ENCODE measurements around the gene MAPK12.

The MAPK12 gene

DNA sequence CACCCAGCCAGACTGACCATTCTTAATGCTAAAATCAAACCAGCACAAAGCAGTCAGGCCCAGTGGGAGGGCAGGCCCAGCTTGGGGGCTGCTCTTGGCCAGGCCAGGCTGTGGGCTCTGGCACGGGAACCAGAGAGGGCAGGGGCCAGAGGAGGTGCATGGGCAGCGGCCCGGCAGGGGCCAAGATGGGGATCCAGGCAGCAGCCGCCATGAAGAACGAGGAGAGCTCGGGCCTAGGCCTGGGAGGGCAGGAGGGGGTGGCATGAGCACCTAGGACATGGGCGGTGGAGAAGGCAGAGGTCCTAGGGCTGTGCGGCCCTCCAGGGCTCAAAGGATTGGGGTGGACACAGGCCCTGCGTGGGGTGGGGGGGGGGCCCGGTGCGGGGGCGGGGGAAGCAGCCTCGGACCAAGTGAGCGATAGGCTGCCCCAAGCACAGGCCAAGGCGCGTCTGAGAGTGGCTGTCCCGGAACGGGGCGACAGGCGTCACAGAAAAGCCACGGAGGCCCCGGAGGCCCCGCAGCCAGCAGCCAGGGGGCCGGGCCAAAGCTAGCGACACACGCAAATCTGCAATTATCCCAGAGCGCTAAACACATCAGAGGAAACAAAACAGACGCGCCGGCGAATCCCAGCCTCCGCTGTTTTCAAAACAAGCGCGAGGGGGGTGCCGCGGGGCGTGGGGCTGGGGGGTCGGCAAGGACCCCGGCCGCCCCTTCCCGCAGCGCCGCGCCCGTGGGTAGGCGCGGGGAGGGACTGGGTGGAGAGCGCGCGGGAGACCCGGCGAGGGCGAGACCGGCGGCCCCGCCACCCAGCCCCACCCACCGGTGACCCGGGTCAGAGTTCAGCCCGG, 37.7 kb upstream of the MAPK12 start:
- no peak for DNase-seq

DNA sequence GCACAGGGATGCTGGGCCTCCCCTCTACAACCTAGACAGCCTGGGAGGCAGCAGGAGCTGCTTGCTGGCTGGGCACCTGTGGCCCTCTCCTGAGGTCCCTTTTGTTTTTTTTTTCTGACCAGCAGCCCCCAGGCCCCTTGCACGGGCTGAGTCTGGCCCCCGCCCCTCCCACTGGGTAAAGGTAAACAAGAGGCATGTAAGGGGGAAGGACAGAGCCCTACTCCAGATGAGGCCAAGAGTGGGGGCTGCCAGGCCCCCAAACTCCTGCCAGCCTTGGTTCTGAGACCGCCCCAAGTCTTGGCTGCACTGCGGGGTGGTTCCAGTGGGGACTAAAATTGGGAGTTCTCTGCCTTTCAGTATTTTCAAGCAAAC, 36.8 kb upstream of the MAPK12 start:
- no peak for DNase-seq

DNA sequence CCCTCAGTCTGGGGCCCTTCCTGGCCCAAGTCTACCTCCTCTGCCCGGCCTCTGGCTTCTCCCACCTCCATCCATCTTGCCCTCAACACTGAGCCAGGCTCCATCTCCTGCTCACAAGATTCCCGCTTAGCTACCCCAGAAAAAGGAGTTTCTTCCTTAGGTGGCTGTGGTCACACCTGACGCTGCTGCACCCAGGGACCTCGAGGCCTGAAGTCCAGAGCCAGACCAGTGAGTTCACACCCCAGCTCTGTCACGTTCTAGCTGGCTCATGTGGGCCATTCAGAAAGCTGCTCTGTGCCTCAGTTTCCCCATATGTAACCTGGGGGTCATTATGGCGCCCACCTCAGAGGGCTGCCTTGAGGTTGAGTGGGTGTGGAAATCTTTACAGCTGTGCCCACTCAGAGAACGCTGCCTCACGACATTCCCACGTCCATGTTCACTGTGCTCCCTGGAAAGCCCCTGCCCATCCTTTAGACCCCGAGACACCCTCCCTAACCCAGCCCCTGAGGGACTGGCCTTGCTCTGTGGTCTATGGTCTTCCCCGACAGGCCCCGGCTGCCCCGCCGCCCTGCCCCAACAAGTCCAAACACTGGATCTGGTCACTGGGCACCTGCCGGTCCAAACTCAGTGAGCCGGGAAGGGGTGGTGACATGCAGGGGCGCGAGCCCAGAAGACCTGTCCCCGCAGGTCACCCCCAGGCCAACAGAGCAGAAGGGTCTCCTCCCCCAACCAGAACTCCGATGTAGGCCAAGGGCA, 36.2 kb upstream of the MAPK12 start:
- no peak for DNase-seq

DNA sequence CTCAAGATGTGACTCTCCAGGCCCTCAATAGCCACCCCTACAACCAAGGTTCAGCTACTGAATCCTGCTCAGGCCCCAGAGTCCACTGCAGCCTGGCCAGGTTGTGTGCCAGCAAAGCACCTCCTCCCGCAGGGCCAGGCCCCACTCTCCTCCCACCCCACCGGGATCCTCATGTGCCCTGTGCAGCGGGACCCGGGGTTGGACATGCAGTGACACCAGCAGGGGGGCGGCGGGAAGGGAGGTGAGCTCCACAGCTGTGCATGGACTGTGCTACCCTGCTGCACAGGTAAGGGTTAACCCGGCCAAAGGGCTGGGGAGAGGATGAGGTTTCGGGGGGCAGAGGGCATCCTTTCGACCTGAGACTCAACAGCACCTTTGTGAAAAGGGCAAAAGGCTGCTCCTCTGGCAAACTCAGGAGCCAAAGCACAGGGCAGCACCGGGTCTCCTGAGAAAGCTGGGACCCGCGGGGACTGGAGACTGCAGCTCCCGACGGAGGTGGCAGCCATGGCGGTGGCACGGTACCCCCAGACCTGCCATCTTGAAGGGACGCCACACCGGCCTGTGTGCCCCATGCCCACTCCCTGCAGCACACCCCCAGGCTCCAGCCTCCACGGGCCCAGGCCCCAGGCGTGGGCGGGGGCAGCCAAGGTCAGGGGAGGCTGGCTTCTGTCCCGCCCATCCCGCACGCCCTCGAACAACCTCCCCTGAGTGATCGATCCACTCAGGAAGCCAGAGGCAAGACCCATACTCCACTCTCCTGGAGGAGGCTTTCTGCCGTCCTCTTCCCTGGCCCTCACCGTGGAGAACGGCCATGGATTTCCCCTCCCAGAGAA, 35.4 kb upstream of the MAPK12 start:
- no peak for DNase-seq

DNA sequence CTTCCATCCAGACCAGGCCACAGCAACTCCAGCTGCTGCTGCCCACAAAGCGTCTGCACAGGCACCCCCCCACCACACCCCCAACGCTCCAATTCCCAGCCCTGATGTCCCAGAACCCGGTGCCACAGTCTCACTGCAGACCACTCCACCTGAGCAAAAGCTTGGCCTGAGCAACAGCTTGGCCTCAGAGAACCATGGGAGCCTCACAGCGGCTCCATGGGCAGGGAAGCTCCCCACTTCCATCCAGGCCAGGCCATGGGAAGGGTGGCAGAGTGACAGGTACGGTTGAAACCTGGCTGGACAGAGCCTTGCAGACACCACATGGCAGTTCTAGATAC, 32.8 kb upstream of the MAPK12 start:
- DNase-seq = no peak

DNA sequence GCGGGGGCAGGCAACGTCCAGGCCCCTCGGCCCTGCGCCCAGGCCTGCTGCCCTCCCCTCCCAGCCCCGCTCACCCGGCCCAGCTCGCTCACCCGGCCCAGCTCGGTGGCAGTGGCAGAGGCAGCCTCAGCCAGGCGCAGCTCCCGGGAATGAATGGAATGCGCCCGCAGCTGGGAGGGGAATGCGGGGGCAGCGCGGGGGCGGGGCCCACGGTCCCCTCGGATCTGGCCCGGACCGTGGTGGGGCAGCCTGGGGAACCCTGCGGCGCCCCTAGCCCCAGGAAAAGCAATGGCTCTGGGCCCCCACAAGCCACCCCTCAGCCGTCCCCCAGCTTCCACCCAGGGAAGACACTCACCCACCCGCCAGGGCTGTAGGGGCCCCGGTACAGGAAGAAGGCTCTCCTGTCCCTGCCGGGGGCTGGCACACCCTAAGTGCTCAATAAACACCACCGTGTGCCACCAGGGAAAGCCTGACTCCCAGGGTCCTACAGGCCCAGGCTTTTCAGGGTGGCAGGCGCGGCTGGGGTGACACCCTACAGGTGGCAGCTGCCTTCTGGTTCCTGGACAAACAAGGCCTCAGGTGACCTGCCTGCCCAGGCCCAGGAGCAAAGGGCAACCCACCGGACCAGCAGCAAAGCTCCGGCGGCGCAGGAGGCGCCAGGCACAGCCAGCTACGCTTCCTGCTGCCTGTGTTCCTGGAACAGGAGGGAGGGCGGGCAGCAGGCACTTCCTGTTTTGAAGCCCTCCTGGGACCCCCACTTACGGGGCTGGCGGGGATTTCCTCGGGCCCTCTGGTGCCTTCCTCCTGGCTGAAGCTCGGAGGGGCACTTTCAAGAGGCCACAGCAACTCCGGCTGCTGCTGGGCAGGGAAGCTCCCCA, 32.2 kb upstream of the MAPK12 start:
- DNase-seq = no peak

DNA sequence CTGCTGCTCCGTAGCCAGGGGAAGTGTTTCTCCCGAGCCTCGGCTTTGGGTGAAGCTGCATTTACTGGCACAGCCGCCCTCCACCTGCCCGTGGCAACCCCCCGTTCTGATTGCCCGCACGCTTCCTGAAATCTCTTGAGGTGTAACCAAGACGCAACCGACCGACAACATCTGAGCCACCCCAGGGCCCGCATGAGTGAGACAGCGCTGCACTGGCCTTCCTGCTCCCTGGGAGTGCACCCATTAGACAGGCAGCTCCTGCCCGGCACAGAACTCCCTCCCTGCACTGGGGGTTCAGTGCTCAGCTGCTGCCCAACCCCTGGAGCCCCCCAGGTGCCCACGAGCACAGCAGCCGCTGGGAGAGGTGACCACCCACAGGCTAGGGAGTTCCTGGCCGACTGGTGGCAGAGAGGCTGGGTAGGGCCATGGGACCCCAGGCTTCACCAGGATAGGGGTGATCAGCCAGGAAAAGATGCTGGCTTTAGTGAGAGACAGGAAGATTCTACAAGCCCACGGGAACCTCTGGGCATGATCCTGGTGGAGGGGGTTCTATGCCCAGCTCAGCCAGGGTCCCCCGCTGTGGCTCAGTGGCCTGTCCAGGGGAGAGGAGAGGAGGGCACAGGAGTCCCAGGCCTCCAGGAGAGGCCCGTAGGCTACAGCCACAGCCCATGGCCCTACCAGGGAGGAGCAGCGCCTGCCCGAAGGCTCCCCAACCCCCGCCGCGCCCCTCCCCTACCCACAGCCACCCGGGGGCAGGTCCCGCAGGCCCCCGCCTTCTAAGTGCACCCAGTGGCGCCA, 31.4 kb upstream of the MAPK12 start:
- DNase-seq = no peak

DNA sequence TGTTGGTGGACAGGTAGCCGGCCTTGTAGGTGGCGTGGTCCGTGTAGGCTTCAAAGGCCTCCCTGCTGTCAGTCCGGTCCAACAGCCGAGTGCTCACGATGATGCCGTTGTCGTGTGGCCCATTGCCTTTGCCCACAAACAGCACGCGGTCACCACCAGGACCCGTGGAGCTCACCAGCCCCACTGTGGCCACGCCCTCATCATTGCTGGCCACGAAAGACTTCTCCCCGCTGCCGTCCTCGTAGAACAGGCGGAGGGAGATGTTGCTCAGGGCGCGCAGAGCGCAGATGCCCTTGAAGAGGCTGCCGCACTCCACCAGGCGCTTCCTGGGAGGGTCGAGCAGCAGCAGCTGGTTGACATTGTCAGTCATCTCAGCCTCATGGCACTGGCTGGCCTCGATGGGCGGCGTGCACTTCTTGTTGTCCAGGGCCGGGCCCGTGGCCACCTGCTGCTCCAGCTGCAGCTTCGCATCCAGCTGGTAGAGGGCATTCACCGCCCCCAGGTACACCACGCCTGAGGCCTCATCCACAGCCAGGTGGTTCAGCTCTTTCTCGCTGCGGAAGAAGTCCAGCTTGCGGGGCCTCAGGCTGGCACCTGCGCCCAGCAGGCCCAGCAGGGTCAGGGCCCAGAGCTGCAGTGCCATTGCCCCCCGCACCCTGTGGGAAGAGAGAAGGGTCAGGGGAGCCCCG, 28.6 kb upstream of the MAPK12 start:
- DNase-seq = no peak

DNA sequence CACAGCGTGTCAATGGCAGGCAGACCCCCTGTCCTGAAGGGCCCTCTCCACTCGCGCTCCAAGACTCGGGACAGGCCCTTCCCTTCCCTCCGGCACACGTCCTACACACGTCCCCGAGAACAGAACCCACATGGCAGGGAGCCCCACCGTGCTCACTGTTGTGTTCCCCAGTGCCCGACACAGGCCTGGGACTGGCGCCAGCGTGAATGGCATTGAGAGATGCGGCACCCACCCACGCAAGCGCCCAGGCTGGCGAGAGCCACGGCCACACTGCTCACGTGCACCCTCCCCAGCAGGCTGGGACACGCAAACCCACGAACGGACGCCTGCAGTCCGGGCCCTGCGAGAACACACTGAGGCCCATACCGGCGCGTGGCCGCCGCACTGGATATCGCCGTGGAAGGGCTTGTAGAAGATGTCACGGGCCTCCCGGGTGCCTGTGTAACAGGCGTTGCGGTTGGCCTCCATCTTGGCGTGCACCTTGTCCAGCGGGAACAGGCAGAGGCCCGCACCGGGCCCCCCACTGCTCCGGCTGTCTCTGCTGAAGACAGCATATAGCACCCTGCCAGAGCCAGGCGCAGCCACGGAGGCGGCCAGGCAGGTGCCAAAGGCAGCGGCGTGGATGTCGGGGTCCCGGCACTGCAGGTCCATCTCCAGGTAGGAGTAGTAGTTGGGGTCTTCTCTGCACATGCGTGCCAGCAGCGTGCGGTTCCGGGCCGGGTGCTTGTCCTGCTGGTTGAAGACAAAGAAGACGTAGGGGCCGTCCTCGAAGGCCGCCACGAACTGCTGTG, 27.9 kb upstream of the MAPK12 start:
- no peak for DNase-seq

DNA sequence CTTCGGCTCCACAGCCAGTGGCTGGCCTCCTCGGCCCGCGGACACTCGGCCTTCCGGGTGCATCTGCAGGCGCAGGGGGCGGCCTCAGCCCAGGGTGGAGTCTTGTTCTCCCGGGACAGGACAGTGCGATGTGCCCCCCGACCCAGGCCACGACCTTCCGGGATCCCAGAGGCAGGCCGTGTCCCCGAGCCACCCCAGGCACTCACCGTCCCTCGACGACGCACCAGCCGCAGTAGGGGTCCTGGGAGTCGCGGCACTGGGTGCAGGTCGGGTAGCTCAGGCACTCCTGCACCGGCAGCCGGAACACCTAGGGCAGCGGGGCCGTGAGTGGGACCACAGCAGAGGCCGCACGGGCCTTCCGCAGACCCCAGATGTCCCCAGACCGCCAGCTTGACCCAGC, 26.2 kb upstream of the MAPK12 start:
- DNase-seq = no peak

DNA sequence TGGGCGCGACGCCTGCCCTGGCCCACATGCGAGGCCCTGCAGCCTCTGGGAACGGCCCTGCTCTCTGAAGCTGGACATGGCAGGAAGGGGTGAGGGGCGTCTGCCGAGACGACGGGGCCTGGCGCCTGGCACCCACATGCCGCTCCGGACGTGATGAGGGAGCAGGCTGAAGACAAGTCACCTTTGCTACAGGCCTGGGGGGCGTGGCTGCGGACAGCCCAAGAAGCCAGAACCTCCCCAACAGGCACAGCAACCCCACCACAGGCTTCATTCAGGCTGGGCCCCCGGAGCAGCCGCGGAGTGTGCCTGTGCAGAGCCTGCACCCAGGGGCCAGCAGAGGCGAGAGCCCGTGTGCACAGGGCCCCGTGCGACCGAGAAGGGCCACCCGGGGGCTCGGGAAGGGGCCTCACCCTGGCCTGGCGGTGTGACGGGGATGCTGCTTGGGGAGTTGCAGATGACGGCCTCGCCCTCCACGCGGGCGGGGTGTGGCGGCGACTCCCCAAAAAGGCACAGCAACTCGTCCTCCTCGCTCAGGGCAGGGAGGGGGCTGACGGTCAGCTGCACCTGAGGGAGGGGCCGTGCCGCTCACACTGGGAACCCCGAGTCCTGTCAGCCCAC, 25.3 kb upstream of the MAPK12 start:
- DNase-seq = no peak

DNA sequence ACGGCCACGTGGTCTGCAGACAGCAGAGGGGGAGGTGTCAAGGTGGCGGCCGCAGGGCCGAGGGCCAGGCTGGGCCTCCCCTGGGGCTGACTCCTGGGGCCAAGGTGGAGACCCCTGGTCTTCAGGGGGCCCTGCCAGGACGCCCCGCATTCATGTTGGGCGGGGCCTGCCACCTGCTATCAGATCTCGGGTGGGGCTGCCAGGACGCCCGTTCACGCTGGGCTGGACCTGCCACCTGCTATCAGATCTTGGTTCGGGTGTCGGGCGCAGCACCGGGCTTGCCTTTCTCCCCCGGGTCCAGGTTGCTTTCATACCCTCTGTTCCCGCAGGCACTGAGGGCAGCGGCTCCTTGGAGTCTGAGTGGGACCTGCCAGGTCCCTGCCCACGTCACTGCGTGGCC, 24.8 kb upstream of the MAPK12 start:
- DNase-seq = no peak

DNA sequence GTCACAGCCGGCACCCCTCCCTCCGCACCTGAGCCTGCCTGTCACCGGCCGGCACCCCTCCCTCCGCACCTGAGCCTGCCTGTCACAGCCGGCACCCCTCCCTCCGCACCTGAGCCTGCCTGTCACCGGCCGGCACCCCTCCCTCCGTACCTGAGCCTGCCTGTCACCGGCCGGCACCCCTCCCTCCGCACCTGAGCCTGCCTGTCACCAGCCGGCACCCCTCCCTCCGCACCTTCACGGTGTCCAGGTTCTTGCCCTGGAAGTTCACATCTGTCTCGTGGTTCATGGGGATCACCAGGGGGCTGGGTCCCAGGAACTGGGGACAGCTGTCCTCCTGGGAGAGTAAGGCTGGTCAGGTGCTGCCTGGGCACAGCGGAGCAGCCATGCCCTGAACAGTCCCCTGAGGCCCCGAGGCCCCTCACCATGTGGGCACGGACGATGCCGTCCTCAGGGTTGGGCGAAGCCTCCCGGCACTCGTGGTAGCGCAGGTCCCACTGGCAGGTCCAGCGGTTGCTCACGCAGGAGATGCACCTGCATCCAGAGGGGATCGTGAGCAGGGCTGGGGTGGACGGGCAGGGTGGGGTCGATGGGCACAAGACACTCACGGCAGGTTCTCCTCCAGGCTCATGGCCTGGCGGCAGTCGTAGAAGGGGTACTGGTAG, 24.2 kb upstream of the MAPK12 start:
- DNase-seq = no peak

DNA sequence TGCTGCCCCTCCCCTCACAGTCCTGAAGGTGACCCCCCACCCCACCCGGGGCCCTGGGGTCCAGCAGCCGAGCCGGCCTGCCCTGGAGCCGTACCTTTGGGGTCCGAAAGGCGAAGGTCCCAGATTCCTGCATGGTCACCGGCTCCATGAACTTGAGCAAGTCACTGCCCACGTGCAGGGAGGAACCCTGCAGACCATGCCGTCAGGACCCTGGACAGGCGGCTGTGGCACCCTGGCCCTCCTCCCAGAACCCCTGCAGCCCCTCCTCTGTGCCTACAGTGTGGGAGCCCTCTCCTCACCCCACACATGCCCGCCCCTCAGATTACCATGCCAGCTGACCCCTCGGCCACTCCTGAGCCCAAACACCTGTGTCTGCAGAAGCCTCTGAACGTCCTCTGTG, 23.0 kb upstream of the MAPK12 start:
- DNase-seq = no peak

DNA sequence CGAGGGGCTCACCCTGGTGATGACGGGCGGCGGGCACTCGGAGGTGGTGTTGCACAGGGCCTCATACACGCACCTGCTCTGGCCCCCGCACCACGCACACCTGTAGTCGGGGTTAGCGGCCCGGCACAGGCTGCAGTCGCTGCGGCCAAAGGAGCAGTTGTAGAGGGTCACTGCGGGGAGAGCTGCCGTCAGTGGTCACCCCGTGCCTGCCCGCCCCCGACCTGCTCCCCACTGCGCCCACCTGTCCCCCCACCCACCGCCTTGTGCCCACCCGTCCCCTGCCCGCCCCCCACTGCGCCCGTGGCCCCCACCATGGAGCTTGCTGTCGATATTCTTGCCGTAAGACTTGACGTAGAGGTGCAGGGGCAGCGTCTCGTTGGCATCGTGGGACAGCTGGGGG, 22.3 kb upstream of the MAPK12 start:
- no peak for DNase-seq

DNA sequence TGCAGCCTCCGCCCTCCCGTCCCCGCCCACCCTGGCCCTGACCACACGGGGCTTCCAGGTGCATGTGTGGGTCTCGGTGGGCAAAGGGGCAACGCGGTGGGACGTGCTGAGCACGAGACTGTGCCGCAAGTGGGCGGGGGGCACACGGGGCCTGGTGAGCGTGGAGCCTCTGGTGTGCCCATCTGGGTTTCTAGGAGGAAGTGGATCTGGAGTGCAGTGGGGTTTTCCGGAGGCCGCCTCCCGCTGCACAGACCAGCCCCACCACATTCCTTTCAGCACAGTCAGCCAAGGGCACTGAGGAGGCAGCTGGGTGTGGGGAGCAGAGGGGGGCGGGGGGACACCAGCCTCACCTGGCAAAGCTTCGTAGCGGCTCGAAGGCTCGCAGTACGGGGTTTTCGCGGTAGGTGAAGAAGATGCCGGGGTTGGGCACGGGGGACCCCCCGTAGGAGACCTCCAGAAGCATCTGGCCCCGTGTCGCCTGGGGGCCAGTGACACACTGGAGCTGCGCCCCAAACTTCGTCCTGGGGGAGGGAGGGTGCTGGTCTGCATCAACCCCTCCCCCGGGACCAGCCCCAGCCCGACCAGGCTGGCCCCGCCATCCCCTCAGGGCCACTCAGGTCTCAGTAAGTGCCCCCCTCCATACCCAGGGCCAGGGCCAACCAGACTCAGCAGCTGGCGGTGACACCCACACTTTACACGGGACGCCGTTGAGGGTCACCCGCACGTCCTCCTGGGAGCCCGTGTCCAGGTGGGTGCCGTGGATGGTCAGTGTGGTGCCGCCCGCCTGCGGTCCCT, 21.1 kb upstream of the MAPK12 start:
- no peak for DNase-seq

DNA sequence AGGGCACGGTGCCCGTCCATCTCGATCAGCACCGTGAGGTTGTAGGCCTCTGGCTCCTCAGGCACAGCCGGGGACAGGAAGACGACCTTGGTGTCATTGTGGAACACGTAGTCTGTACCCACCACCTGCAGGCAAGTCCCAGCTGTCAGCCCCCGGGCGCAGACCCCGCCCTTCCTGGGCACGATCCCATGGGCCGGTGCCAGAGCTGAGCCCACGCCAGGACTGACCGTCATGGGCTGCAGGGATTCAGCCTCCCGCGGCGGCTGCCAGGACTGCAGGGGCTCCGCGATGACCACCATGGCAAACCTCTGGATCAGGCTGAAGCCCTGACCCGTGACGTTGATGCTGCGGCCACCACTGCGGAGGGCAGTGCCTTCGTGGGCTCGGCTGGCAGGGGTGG, 20.5 kb upstream of the MAPK12 start:
- no peak for DNase-seq

DNA sequence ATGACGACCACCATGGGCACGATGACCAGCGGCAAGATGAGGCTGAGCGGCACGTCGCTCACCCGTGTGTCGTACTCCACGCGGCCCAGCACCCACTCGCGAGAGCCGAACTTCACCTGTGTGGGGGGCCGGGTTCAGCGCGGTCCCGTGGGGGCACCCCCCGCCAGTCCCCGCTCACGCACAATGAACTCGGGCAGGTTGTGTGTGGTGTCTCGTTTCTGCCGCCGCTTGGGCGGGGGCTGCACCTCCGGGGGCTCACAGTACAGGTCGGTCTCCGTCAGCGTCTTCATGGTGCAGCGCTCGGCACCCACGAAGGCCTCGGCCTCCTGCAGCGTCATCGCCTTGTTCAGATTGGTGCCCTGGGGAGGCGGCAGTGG, 19.9 kb upstream of the MAPK12 start:
- DNase-seq = no peak
